ENCODE results near the gene LRRTM3.

DNA sequence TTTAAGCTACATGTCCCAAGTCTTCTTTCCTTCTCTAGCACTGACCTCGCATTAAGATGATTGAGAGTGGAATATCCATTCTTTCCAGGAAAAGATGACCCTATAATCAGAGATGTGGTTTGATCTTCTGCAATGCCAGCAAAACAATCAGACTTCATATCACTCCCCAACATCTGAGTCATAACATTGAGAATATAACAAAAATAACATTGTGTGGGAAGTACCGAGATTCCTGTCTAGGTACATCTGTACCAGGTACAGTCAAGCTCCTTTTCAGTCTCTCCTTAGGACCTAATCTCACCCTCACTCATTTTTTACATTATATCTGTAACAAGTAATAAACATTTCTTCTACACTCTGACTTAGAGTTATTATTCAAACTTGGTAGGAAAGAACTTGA, 201.6 kb downstream of the LRRTM3 start:
- no peak for TF ChIP-seq CTCF (IDR thresholded peaks at IDR 0.05; ENCODE audit: low read length)
- no peak for TF ChIP-seq EZH2 (optimal IDR thresholded peaks at IDR 0.05; ENCODE audit: low read depth, low read length)
- no peak for TF ChIP-seq EZH2phosphoT487 (IDR thresholded peaks at IDR 0.05; ENCODE audit: low read length)

Data from MM.1S (cell line).